Neural progenitor cell (in vitro differentiated cells): ENCODE measurements around the gene KEAP1.

Experiments used
- CTCF ChIP-seq: fragments of 200-600 bp; sonication (generic); IDR thresholded peaks from 2 replicates; pipeline ENCODE4 v1.5.1; 2017; ENCODE audit warnings: antibody characterized with exemption, mild to moderate bottlenecking
- EZH2 ChIP-seq: fragments of 200-600 bp; sonication (generic); IDR thresholded peaks from 2 replicates; pipeline ENCODE4 v1.6.1; 2017; ENCODE audit warnings: antibody characterized with exemption, mild to moderate bottlenecking, moderate library complexity
- EZH2phosphoT487 ChIP-seq: fragments of 200-600 bp; sonication (generic); IDR thresholded peaks from 2 replicates; pipeline ENCODE4 v1.6.1; 2017; ENCODE audit warnings: antibody characterized with exemption

- TF ChIP-seq CTCF (no peak), EZH2 (no peak), EZH2phosphoT487 (no peak)
These were observed 39.9 kb upstream of the KEAP1 start for GRCh38 chr19:10543059-10543419.
